Urinary bladder (tissue), 4 donors: ENCODE measurements around the gene CHD9NB. TPM values are rescaled to one million over a fixed set of nuclear protein-coding genes. Genes with fewer than 3 reads are reported as not detected.

Experiments
- DNase-seq: peaks from one replicate; pipeline ENCODE4 v3.0.0-alpha.2; 2015; ENCODE audit errors: extremely low spot score
- H3K27ac ChIP-seq: one replicate; pipeline ENCODE4 v1.5.1; 2013; ENCODE audit warnings: low read depth, mild to moderate bottlenecking, moderate library complexity
- H3K36me3 ChIP-seq: one replicate; pipeline ENCODE4 v1.6.1; 2013; ENCODE audit warnings: mild to moderate bottlenecking, moderate library complexity; ENCODE audit not compliant: insufficient read depth
- H3K4me1 ChIP-seq: one replicate; pipeline ENCODE4 v1.6.1; 2013; ENCODE audit warnings: mild to moderate bottlenecking, moderate library complexity; ENCODE audit not compliant: insufficient read depth
- H3K4me3 ChIP-seq: one replicate; pipeline ENCODE4 v1.5.1; 2013; ENCODE audit warnings: low read depth, low read length
- WGBS: extraction: QIAGEN DNeasy Blood & Tissue Kit; methylation state at CpG from one replicate; pipeline ENCODE4 v1.1.7; 2013; 5-methylcytosine and 5-hydroxymethylcytosine counted together
- polyA plus RNA-seq: library from polyadenylated mRNA; stranded (reverse); fragments of 200-250 nt; gene quantifications from one replicate; pipeline ENCODE4 v1.2.3, GENCODE V29; 2013
- total RNA-seq: library from RNA; depleted of rRNA; stranded (reverse); fragments of >200 nt; gene quantifications from one replicate; pipeline ENCODE4 v1.2.3, GENCODE V29; 2014
- donor health status: healthy with polysubstance abuse.
- donor health status: healthy.

The CHD9NB gene
- total RNA-seq = 3.4 TPM
- 1.4 TPM for polyA plus RNA-seq

DNA sequence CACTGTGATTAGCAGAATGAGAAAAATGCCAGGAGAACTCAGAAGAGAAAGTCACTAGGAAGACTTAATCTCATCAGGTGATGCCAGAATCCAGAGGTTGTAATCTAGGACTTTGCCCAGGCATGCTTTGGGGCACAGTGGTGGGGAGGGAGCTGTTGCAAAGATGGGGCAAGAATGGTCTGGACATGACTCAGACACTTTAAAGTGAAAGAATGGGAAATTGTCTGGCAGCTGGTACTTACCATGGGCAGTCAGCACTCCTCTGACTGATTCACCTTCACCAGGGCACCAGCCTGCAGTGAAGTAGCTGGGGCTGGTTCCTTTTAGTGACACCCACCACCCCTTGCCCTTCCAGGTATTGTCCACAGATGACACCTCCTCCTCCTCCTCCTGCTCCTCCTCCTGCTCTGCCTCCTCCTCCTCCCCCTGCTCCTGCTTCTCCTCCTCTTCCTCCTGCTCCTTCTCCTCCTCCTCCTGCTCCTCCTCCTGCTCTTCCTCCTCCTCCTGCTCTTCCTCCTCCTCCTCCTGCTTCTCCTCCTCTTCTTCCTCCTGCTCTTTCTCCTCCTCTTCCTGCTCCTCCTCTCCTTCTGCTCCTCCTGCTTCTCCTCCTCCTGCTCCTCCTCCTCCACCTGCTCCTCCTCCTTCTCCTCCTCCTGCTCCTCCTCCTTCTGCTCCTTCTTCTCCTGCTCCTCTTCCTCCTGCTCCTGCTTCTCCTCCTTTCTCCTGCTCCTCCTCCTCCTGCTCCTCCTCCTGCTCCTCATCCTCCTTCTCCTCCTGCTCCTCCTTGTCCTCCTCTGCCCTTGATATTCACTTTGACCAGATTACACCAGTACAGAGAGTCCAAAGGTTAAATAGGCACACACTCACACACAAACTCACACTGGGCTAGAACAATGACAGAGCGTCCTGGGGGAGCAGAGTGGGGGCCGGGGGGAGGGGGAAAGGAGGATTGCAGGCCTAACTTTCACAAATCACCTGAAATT is at the start of gene CHD9NB:
TSS of gene CHD9NB (minus strand) at position 379 of the 983 bp plus-strand sequence. CDS start 8,739 bp downstream, outside the sequence.
- Histone ChIP-seq H3K4me3 (no peak within 1 kb of the TSS), H3K4me1 (no peaks in the 10 kb centered on the region), H3K27ac (no peak within 1 kb of the TSS), H3K36me3 (no peaks in the 10 kb centered on the region)
- DNase-seq = no peak
- WGBS = 57% methylated on average over 2 of the region's 2 CpGs

DNA sequence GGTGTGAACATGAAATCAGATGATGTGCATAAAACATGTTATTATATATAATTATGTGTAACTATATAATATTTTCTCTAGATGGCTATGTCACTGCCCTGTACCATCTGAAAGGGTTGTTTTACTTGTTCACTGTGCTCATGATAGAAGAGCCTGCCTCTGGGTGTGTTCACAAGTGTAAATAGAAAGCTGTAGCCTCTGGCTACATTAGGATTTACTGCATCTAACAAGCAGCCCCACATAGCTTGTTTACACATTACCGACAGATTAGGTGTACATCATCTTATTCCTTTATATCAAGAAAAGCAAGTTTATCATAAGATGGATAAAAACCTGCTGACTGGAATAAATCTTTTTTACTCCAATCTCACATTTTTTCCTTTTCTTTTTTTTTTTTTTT is 48.2 kb upstream of the CHD9NB start:
- no peaks in the 10 kb centered on the region for H3K4me1 ChIP-seq
- 81% methylated on average over 1 of the region's 1 CpG for WGBS
- no peak overlapping the region for H3K4me3 ChIP-seq
- H3K36me3 ChIP-seq = no peaks in the 10 kb centered on the region
- H3K27ac ChIP-seq = peak overlapping the region; percentile 81
- no peak for DNase-seq

- Histone ChIP-seq H3K4me1 (no peaks in the 10 kb centered on the region), H3K27ac (peak overlapping the region; percentile 81), H3K36me3 (no peaks in the 10 kb centered on the region), H3K4me3 (peak overlapping the region; percentile 29)
- DNase-seq = no peak
- WGBS = 60% methylated on average over 9 of the region's 9 CpGs
Observed at GRCh38 chr16:53100131-53100748, 47.5 kb upstream of the CHD9NB start.

GRCh38 chr16:53099318-53100130 is 46.8 kb upstream of the CHD9NB start:
- WGBS = 3% methylated on average over 26 of the region's 26 CpGs
- Histone ChIP-seq H3K4me3 (peak overlapping the region; percentile 29), H3K27ac (peak overlapping the region; percentile 81), H3K4me1 (no peaks in the 10 kb centered on the region), H3K36me3 (no peaks in the 10 kb centered on the region)
- DNase-seq = peak; percentile 87

DNA sequence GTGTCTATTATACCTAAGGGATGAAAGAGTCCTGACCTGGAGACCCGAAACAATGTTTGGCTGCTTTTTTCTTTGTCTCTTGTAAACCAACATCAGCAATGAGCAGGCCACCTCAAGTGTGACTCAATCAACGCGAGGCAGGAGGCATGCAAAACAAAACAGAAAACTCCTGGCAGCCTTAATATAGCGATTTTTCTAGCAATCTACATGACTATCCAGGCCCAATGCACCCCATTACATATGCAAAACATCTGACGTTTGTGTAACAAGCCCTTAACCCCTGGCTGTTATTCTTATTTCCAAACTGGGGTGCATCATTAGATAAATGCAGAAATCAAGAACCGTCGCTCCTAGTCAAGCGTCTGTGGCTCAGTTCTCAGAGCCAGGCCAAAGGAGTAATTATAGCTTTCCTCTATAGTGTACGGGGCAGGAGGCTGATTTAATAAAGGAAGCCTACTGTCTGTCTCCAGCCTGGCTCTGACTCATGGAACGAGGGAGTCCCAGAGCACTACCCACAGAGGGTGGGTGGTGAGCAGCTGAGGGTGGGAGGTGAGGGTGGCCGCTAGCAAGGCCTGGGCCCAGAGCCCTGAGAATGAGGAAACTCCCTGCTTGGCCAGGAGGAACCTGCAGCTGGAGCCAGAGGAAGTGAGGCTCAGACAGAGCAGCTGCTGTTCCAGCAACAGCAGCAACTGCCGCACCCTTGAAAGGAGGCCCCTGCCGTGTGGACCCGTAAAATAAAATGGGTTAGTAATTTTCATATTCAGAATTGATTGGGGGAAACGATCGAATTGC is 46.0 kb upstream of the CHD9NB start:
- Histone ChIP-seq H3K4me1 (peaks cover 4% of the 10 kb centered on the region), H3K4me3 (peak overlapping the region; percentile 29), H3K36me3 (no peaks in the 10 kb centered on the region), H3K27ac (peak overlapping the region; percentile 81)
- DNase-seq = peak; percentile 77
- 11% methylated on average over 16 of the region's 16 CpGs for WGBS

GRCh38 chr16:53097190-53097589 is 44.5 kb upstream of the CHD9NB start:
- WGBS = 67% methylated on average over 4 of the region's 4 CpGs
- H3K4me1 ChIP-seq = peaks cover 4% of the 10 kb centered on the region

DNA sequence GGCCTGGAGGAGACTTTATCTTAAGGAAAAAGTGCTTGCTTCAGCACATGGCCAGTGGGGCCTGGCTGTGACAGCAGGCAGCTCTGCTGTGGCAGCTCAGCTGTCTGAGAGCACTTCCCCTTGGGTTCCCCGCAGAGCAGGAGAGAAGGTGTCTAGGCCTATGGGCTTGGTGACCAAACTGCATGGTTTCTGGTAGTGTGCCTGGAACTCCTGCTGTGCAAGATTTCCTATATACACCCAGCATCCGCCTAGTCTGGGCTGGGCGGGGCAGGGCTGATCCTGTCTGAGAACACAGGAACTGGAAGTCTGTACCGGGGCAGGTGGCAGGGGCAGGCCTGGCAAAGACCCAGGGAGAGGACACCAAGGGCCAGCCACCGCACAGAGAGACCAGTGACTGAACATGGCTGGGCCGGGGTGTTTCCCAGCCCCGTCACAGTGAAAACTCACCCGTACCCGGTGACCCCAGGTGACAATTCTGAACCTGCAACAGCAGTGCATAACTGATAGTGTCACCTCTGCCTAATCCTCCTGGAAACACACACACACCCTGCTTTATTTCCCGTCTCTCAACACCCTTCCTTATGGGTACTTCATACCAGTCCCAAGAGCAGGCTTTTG is 41.4 kb upstream of the CHD9NB start:
- 65% methylated on average over 10 of the region's 10 CpGs for WGBS
- Histone ChIP-seq H3K4me1 (peaks cover 4% of the 10 kb centered on the region), H3K36me3 (no peaks in the 10 kb centered on the region), H3K27ac (peak overlapping the region; percentile 46), H3K4me3 (no peak overlapping the region)
- no peak for DNase-seq

More at GRCh38 chr16:53097190-53097589, 44.5 kb upstream of the CHD9NB start:
- DNase-seq = no peak
- no peaks in the 10 kb centered on the region for H3K36me3 ChIP-seq
- H3K27ac ChIP-seq = no peak overlapping the region
- H3K4me3 ChIP-seq = no peak overlapping the region

- Histone ChIP-seq H3K4me3 (no peak overlapping the region), H3K36me3 (no peaks in the 10 kb centered on the region), H3K4me1 (peaks cover 4% of the 10 kb centered on the region), H3K27ac (peak overlapping the region; percentile 46)
- WGBS = 96% methylated on average over 5 of the region's 5 CpGs
- DNase-seq = no peak
Observed at GRCh38 chr16:53093162-53093744, 40.6 kb upstream of the CHD9NB start.

DNA sequence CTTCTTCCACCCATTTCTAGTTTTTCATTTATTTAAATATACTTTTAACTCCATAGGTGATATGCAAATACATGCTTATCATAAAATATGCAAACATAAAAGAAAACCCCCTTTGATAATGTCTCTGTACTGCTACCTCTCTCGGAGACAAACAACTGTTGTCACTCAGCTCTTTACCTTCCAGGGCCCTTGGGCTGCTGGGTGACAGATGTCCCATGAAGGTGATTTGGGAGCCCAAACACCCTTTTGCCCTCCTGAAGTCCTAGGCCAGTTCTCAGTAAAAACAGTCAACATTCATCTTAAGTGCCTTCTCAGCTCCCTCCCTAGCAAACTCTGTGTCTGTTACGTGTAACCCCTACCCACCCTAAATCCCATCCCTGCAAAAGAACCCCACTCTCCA is 39.6 kb upstream of the CHD9NB start:
- Histone ChIP-seq H3K4me3 (no peak overlapping the region), H3K36me3 (no peaks in the 10 kb centered on the region), H3K27ac (no peak overlapping the region), H3K4me1 (peaks cover 4% of the 10 kb centered on the region)
- DNase-seq = no peak
- WGBS = 48% methylated on average over 2 of the region's 2 CpGs

GRCh38 chr16:53091466-53092211 is 38.9 kb upstream of the CHD9NB start:
- DNase-seq = peak; percentile 64
- peaks cover 4% of the 10 kb centered on the region for H3K4me1 ChIP-seq

DNA sequence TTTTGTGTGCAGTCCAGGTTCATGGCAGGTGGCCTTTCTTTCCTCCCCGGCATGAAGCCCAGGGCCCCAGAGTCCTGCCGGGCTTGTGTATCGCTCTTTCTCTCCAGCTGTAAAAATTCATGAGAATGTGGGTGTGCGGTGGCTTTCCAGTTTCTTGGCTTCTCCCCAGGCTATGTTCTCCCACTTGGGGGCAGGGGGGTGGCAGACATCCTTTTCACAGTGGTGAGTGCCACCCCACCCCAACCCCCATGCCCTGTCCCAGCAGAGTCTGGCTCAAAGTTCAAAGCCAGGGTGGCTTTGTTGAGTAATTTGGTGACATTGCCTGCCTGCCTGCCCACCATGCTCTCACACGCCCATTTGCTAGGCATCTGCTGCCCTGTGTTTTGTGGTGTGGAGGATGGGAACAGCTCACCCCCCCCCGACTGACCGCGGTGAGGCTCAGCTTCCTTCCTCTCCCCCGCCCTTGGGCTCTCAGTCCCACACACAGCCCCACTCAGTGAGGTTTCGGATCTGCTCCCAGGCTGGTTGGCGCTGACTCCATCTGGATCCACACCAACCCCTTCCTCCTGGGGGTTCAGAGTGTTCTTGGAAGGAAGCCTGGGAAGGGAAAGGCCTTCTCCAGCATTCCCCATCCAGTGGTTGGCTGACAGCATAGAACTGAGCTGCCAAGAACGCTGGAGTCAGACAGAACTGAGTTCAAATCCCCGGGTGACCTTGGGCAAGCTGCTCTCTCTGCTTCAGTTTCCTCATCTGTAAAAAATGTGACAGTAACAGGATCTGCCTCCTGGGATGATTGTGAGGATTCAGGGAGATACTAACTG is 38.1 kb upstream of the CHD9NB start:
- DNase-seq = peak; percentile 94
- H3K27ac ChIP-seq = peak overlapping the region; percentile 74
- H3K4me1 ChIP-seq = peaks cover 4% of the 10 kb centered on the region
- 9% methylated on average over 13 of the region's 13 CpGs for WGBS
- no peaks in the 10 kb centered on the region for H3K36me3 ChIP-seq
- no peak overlapping the region for H3K4me3 ChIP-seq

More at GRCh38 chr16:53091466-53092211, 38.9 kb upstream of the CHD9NB start:
- Histone ChIP-seq H3K36me3 (no peaks in the 10 kb centered on the region), H3K4me3 (no peak overlapping the region), H3K27ac (peak overlapping the region; percentile 74)
- WGBS = 27% methylated on average over 7 of the region's 7 CpGs
